ENCODE measurements around the gene GALK2.

GALK2 gene

GRCh38 chr15:49169880-49170597 lies at the start of gene GALK2:
TSS of gene GALK2 (plus strand) at chr15:49170247. CDS start at chr15:49170323, 76 bp downstream.
- DNase-seq, result peak; percentile 66 to 72

GRCh38 chr15:49120832-49121231 lies 49.2 kb upstream of the GALK2 start:
- DNase-seq, result no peak

GRCh38 chr15:49121901-49122300 lies 48.1 kb upstream of the GALK2 start:
- no peak for DNase-seq

GRCh38 chr15:49122541-49123062 lies 47.4 kb upstream of the GALK2 start:
- DNase-seq, result no peak

GRCh38 chr15:49124371-49124770 lies 45.7 kb upstream of the GALK2 start:
- no peak for DNase-seq

- no peak for DNase-seq
Measured at GRCh38 chr15:49131403-49131802, 38.6 kb upstream of the GALK2 start.

- DNase-seq, result no peak
Measured at GRCh38 chr15:49134683-49135341, 35.2 kb upstream of the GALK2 start.

GRCh38 chr15:49135342-49135857 lies 34.6 kb upstream of the GALK2 start:
- DNase-seq, result no peak

GRCh38 chr15:49135911-49136310 lies 34.1 kb upstream of the GALK2 start:
- no peak for DNase-seq

- DNase-seq, result no peak
Measured at GRCh38 chr15:49137861-49138260, 32.2 kb upstream of the GALK2 start.

GRCh38 chr15:49145651-49146609 lies 24.1 kb upstream of the GALK2 start:
- no peak for DNase-seq

- no peak for DNase-seq
Measured at GRCh38 chr15:49148298-49148697, 21.7 kb upstream of the GALK2 start.

GRCh38 chr15:49148727-49149126 lies 21.3 kb upstream of the GALK2 start:
- DNase-seq, result no peak

- DNase-seq, result no peak
Measured at GRCh38 chr15:49151831-49152230, 18.2 kb upstream of the GALK2 start.

- DNase-seq, result no peak
Measured at GRCh38 chr15:49152552-49153312, 17.3 kb upstream of the GALK2 start.

GRCh38 chr15:49154359-49154758 lies 15.7 kb upstream of the GALK2 start:
- DNase-seq, result no peak

- DNase-seq, result no peak
Measured at GRCh38 chr15:49154799-49155109, 15.3 kb upstream of the GALK2 start.

- peak; percentile 81 to 94 for DNase-seq
Measured at GRCh38 chr15:49155110-49155833, 14.8 kb upstream of the GALK2 start, which contains the start of gene COPS2. TSS of gene COPS2 (minus strand) at chr15:49155599. CDS start at chr15:49155578, 21 bp downstream.

GRCh38 chr15:49155834-49156627 lies 14.0 kb upstream of the GALK2 start:
- no peak for DNase-seq

- no peak for DNase-seq
Measured at GRCh38 chr15:49163678-49164077, 6.4 kb upstream of the GALK2 start.

- DNase-seq, result no peak
Measured at GRCh38 chr15:49164865-49165264, 5.2 kb upstream of the GALK2 start.

All from stimulated activated CD4-positive, alpha-beta T cell treated with anti-CD3 and anti-CD28 coated beads, Interleukin-4, amount 100 ng/mL, for 4 hours (primary cell).